Esophagus squamous epithelium (tissue), 4 donors: Measurements from ENCODE around the gene RGS7.

Source experiments
- POLR2A ChIP-seq, 4 donors: fragments of 450-650 bp; IDR thresholded peaks; one replicate each; pipeline ENCODE4 v1.6.1; 2017; ENCODE audit warnings: antibody characterized with exemption in 4 of 4, mild to moderate bottlenecking in 4 of 4, moderate library complexity in 3 of 4
- TF ChIP-seq, protein P1 (sequence below), 6 experiments: fragments of 450-650 bp in 4 of 6; fragments of 200-600 bp in 2 of 6; sonication (generic) in 2 of 6; IDR thresholded peaks; one replicate each; pipeline ENCODE4 v1.5.1; 2016 to 2019; ENCODE audit warnings: antibody characterized with exemption in 6 of 6, mild to moderate bottlenecking in 4 of 6, moderate library complexity in 4 of 6

DNA sequence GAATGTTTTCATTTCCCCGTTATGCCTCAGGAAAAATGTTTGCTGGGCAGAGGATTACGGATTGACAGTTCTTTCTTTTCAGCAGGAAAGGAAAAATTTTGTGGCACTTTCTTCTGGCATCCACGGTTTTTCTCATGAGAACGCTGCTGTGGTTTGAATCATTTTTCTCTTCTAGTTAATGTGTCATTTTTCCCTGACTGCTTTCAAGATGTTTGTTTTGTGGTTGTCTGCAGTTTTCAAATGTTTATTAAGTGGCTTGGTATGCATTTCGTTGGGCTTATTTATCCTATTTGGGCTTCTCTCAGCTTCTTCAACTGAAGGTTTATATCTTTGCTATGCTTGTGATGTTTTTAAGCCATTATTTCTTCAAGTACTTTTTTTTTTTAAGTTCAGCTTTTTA, 359.0 kb downstream of the RGS7 start:
- TF ChIP-seq, protein P1, sequence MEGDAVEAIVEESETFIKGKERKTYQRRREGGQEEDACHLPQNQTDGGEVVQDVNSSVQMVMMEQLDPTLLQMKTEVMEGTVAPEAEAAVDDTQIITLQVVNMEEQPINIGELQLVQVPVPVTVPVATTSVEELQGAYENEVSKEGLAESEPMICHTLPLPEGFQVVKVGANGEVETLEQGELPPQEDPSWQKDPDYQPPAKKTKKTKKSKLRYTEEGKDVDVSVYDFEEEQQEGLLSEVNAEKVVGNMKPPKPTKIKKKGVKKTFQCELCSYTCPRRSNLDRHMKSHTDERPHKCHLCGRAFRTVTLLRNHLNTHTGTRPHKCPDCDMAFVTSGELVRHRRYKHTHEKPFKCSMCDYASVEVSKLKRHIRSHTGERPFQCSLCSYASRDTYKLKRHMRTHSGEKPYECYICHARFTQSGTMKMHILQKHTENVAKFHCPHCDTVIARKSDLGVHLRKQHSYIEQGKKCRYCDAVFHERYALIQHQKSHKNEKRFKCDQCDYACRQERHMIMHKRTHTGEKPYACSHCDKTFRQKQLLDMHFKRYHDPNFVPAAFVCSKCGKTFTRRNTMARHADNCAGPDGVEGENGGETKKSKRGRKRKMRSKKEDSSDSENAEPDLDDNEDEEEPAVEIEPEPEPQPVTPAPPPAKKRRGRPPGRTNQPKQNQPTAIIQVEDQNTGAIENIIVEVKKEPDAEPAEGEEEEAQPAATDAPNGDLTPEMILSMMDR (IDR thresholded peaks at IDR 0.05), result no peak
- no peak for TF ChIP-seq POLR2A (IDR thresholded peaks at IDR 0.05)
